ENCODE results near the gene RASA3.

- TF ChIP-seq, protein P1, sequence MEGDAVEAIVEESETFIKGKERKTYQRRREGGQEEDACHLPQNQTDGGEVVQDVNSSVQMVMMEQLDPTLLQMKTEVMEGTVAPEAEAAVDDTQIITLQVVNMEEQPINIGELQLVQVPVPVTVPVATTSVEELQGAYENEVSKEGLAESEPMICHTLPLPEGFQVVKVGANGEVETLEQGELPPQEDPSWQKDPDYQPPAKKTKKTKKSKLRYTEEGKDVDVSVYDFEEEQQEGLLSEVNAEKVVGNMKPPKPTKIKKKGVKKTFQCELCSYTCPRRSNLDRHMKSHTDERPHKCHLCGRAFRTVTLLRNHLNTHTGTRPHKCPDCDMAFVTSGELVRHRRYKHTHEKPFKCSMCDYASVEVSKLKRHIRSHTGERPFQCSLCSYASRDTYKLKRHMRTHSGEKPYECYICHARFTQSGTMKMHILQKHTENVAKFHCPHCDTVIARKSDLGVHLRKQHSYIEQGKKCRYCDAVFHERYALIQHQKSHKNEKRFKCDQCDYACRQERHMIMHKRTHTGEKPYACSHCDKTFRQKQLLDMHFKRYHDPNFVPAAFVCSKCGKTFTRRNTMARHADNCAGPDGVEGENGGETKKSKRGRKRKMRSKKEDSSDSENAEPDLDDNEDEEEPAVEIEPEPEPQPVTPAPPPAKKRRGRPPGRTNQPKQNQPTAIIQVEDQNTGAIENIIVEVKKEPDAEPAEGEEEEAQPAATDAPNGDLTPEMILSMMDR (IDR thresholded peaks at IDR 0.05; ENCODE audit: low read depth, low read length): no peak
- TF ChIP-seq EZH2phosphoT487 (IDR thresholded peaks at IDR 0.05; ENCODE audit: low read depth): no peak
Observed at GRCh38 chr13:114131583-114132418, 622 bp downstream of the RASA3 start.

Data from OCI-LY3 (cell line).